NCI-H1930 (cell line): ENCODE data around the gene LAMP5.

Source experiments
- DNase-seq, 2 experiments: peaks; one replicate each; lab custom pipeline; 2025; lab: John Stamatoyannopoulos, UW

The LAMP5 gene

GRCh38 chr20:9501473-9501872, 12.9 kb upstream of the LAMP5 start:
- no peak for DNase-seq

- no peak for DNase-seq
These were observed 10.7 kb upstream of the LAMP5 start for GRCh38 chr20:9503526-9504245.

GRCh38 chr20:9506280-9506821, 8.0 kb upstream of the LAMP5 start:
- DNase-seq: no peak

GRCh38 chr20:9506964-9507369, 7.4 kb upstream of the LAMP5 start:
- DNase-seq: no peak

DNA sequence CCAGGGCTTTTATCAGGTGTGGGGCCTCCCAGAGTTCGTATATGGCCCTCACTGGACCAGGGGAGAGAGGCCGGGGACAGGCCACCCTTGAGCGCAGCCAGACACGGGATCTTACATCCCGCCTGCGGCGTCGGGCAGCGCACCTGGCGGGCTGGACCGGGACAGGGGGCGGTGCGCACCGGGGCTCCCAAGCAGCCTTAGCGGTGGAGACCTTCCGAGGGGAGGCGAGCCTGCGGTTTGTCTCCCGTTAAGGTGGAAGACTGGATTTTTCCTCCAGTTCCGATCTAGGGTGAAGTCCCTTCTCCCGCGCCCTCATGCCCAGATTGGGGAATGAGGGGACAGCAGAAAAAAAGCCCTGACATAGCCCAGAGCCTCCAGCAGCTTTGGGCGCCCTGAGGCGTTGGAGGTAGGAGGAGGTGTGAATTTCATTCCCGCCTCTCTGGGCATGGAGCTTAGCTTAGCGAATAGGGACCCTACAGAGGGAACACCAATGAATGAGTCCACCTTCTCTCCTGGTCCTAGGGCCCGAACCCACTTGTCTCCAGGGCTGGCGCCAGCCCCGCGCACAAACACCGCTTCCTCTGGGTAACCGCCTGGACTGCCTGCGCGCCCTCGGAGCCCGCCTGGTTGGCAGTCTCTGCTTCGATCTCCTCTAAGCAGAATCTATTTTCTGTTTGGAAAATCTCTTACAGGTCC, 6.7 kb upstream of the LAMP5 start:
- DNase-seq: no peak

- DNase-seq: no peak
These were observed 6.1 kb upstream of the LAMP5 start for GRCh38 chr20:9508240-9508661.

DNA sequence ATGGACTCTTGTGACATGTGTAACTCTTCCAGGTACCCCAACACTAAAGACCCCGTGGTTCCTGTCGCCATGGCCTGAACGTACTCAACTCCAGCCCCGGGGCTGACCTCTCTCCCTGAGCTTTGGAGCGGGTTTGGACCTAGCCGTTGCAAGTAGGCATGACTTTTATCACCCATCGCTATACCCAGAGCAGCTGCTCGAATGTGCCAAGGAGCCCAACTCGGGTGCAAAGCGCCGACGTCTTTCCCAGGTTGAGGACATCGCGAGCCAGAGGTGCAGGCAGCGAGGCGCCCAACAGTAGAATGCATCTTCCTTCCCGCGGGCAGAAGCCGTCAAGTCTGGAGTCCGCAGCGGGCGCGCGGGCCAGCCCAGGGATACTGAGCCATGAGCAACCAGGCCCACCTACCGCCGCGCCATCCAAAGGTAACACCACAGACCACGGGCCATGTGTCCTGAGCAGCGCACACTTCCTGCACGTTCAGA, 5.7 kb upstream of the LAMP5 start:
- DNase-seq: no peak

- no peak for DNase-seq
These were observed 5.1 kb upstream of the LAMP5 start for GRCh38 chr20:9509246-9509645.

DNA sequence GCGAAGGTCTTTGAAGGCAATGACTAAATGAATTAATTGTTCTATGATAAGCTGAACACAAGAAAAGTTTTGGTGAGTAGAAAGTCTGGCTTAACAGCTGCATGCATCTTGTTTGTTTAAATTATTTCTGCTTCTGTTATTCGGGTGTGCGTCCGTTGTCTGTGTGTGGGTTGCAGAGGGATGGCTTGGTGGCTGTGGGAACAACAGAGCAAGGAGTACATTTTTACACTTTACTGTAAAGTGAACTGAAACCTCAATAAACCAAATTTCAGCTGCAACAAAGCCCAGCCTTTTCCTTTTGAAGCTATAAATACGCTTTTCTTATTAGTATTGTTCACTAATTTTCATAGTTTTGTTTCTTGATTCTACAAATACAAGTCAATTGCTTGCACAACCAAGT, 3.5 kb upstream of the LAMP5 start:
- DNase-seq: no peak

GRCh38 chr20:9514072-9514460, 324 bp upstream of the LAMP5 start:
- no peak for DNase-seq

- DNase-seq: no peak
These were observed 810 bp downstream of the LAMP5 start for GRCh38 chr20:9515214-9515585.

DNA sequence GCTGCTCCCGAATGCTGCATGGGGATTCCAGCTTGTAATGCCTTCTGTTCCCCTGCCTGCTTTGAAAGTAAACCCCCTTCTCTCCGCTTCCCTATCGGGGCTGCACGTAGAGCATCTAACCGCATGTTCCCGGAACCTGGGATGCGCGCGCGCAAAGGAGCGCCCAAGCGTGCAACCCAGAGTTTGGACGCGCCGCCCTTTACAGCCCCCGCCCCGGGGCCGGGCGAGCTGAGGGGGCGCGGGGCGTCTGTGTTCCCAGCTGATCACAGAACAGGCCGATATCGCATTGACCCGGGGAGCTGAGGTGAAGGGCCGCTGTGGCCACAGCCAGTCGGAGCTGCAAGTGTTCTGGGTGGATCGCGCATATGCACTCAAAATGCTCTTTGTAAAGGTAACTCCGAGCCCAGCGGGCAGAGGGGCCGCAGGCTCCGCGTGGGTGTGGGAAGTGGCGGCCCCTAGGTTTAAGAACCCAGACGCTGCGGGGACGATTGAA, 1.4 kb downstream of the LAMP5 start:
- DNase-seq: no peak

DNA sequence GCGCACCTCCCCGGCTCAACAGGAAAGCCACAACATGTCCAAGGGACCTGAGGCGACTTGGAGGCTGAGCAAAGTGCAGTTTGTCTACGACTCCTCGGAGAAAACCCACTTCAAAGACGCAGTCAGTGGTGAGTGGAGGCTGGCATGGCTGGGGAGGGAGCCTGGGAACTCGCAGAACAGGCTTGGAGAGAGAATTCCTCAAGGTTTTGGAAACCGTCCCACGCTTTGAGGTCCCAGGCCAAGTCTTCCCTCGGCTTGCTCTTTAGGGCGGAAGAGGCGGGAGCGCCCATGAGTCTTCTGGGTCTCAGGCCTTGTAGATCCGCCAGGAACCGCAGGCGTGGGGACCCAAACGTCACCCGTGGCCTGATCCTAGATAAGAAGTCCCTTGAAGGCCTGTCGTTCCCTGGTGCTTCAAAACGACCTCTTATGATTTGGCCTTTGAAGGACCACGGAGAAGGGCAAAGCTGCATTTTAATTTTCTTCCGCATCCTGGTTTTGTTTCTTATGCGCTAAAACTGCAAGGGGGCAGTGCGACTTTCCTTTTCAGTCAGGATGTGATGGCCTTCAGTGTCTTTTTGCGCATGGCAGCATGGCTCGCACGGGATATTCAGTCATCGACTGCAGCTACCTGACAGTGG, 2.0 kb downstream of the LAMP5 start:
- no peak for DNase-seq

GRCh38 chr20:9517297-9518162, 3.1 kb downstream of the LAMP5 start:
- DNase-seq: no peak

DNA sequence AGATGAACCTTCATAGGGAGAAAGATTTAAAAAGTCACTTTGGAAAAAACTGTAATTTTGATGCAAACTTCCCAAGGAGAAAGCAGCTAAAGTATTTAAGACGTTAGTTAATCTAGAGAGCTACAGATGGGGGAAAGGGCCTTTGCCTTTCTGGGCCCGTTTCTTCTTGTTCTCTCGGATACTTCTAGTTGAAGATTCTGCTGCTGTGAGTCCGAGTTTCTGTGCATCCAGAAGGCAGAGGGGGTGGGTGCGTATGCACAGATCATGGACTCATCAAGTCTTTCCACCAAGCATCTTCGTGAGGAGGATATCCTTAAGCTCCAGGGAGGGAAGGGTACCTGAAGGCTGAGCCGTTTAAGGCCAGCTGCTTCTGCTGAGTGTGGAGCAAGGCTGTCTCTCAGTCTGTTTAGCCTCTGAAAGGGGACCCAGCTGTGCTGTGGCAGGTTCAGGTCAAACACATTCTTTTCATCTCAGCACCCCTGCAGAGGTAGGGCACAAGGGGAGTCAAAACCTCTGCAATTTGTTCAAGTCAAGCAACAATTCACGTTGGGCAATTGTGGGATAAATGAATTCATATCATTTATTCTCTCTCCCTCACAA, 4.3 kb downstream of the LAMP5 start:
- DNase-seq: no peak

GRCh38 chr20:9520086-9520485, 5.7 kb downstream of the LAMP5 start:
- DNase-seq: no peak

GRCh38 chr20:9523636-9524035, 9.2 kb downstream of the LAMP5 start:
- DNase-seq: no peak

DNA sequence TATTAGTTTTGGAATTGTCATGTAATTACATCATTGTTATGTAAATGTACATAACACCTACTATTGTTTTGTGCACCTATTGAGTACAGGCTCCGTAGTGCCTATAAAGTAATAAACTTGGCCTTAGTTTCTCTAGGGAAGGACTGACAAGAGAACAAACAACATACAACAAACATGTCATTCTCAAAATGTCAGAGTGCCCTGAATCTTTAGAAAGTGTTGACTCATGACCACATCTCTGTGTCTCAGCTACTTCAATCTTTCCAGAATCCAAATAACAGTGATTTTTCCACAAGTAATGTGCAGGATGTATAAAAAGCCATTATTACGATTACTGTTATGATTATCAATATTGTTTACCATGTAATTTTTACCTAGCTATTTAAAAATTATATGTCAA, 17.2 kb downstream of the LAMP5 start:
- DNase-seq: no peak

- no peak for DNase-seq
These were observed 17.9 kb downstream of the LAMP5 start for GRCh38 chr20:9532069-9532838.

DNA sequence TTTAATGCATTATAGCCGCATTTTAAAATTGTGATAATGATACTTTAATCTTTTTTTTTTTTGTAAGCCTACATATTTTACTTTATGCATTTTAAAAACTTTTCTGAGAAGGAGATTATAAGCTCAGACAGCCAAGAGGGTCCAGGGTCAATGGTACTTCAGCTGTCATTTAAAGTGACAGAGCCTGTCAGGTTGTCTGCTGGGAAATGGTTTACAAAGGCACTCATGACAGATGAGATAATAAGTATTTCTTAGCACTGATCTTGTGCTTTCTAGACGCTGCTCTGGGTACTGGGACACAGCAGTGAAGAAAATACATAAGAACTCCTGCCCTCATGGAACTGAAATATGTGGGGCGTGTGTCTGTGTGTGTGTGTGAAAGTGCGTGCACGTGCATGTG, 19.6 kb downstream of the LAMP5 start:
- DNase-seq: no peak

DNA sequence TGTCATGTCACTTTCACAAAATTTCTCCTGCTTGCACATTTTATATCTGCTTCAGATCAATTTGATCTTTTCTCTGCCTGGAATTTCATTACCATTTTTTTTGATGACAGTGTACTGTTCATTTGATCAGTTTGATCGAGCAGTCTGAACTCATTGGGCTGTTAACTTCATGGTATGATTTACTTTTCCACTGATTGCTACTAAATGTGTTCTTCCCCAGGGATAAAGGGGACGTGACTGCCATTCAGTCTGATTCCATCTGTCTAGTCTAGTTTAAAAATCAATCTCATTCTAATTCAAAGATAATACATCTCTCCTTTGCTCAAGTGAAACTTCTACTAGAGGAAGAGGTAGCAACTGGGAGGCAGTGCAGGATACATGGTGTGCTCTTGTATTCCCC, 21.1 kb downstream of the LAMP5 start:
- no peak for DNase-seq
